Body of pancreas (tissue), 4 donors: ENCODE measurements around the gene CFAP43.

Experiments used
- CTCF ChIP-seq, 7 experiments: fragments of 450-650 bp in 4 of 7; fragments of 200-600 bp in 3 of 7; sonication (generic) in 3 of 7; IDR thresholded peaks; one replicate each; pipeline ENCODE4 v1.5.1; 2016 to 2019; ENCODE audit warnings: antibody characterized with exemption in 7 of 7
- POLR2A ChIP-seq, 3 donors: fragments of 450-650 bp; IDR thresholded peaks; one replicate each; pipeline ENCODE4 v1.6.1; 2016; ENCODE audit warnings: antibody characterized with exemption in 3 of 3, mild to moderate bottlenecking in 2 of 3

- TF ChIP-seq POLR2A (IDR thresholded peaks at IDR 0.05) = no peak
- TF ChIP-seq CTCF (IDR thresholded peaks at IDR 0.05) = no peak
Measured at GRCh38 chr10:104085801-104086400, 146.3 kb downstream of the CFAP43 start, which contains the start of gene COL17A1.
